H9 (cell line): ENCODE results near the gene TSNAX. TPM values are rescaled to one million over a fixed set of nuclear protein-coding genes. Genes with fewer than 3 reads are reported as not detected.

Experiments used
- DNase-seq: peaks from one replicate; pipeline ENCODE4 v3.0.0-alpha.2; 2017
- H2AFZ ChIP-seq: one replicate; pipeline ENCODE4 v1.6.1; 2013; ENCODE audit warnings: mild to moderate bottlenecking, low read length, control low read depth, moderate library complexity
- H2AK5ac ChIP-seq: 2 replicates; pipeline ENCODE4 v1.6.1; 2013; ENCODE audit warnings: low read length, control low read depth, mixed read lengths; ENCODE audit not compliant: insufficient read length
- H2BK120ac ChIP-seq: one replicate; pipeline ENCODE4 v1.6.1; 2013; ENCODE audit warnings: low read depth, mild to moderate bottlenecking, low read length, control low read depth, inconsistent platforms; ENCODE audit not compliant: poor library complexity, severe bottlenecking
- H2BK12ac ChIP-seq: 2 replicates; pipeline ENCODE4 v1.6.1; 2013; ENCODE audit warnings: low read length, control low read depth, mixed read lengths, low read depth; ENCODE audit not compliant: insufficient read length
- H2BK15ac ChIP-seq: 2 replicates; pipeline ENCODE4 v1.6.1; 2013; ENCODE audit warnings: low read depth, low read length, control low read depth
- H2BK20ac ChIP-seq: one replicate; pipeline ENCODE4 v1.6.1; 2013; ENCODE audit warnings: low read depth, mild to moderate bottlenecking, low read length, control low read depth, inconsistent platforms; ENCODE audit not compliant: poor library complexity, severe bottlenecking
- H2BK5ac ChIP-seq: 2 replicates; pipeline ENCODE4 v1.6.1; 2013; ENCODE audit warnings: low read length, control low read depth, mixed read lengths; ENCODE audit not compliant: insufficient read length
- H3K14ac ChIP-seq: 2 replicates; pipeline ENCODE4 v1.6.1; 2013; ENCODE audit warnings: low read length, control low read depth; ENCODE audit not compliant: insufficient read depth
- H3K18ac ChIP-seq: 2 replicates; pipeline ENCODE4 v1.6.1; 2013; ENCODE audit warnings: low read depth, mild to moderate bottlenecking, mixed read lengths, low read length, control low read depth; ENCODE audit not compliant: insufficient read length
- H3K23ac ChIP-seq: 2 replicates; pipeline ENCODE4 v1.6.1; 2013; ENCODE audit warnings: low read length, control low read depth, mixed read lengths, low read depth; ENCODE audit not compliant: insufficient read length
- H3K23me2 ChIP-seq: 2 replicates; pipeline ENCODE4 v1.6.1; 2013; ENCODE audit warnings: low read depth, mild to moderate bottlenecking, mixed read lengths, low read length, control low read depth; ENCODE audit not compliant: insufficient read length, poor library complexity, severe bottlenecking
- H3K27ac ChIP-seq: 2 replicates; pipeline ENCODE4 v1.5.1; 2013; ENCODE audit warnings: low read length, control low read depth, mixed read lengths, low read depth; ENCODE audit not compliant: insufficient read length
- H3K27me3 ChIP-seq: 2 replicates; pipeline ENCODE4 v1.6.1; 2013; ENCODE audit warnings: low read length, control low read depth, inconsistent platforms; ENCODE audit not compliant: insufficient read depth
- H3K4ac ChIP-seq: 2 replicates; pipeline ENCODE4 v1.6.1; 2013; ENCODE audit warnings: low read depth, mild to moderate bottlenecking, control low read depth, inconsistent platforms, low read length, moderate library complexity
- H3K4me1 ChIP-seq: 2 replicates; pipeline ENCODE4 v1.6.1; 2013; ENCODE audit warnings: low read length, control low read depth, inconsistent platforms; ENCODE audit not compliant: insufficient read depth
- H3K4me2 ChIP-seq: 2 replicates; pipeline ENCODE4 v1.6.1; 2013; ENCODE audit warnings: low read length, control low read depth, mixed read lengths; ENCODE audit not compliant: insufficient read length, insufficient read depth
- H3K56ac ChIP-seq: 2 replicates; pipeline ENCODE4 v1.6.1; 2013; ENCODE audit warnings: low read depth, mild to moderate bottlenecking, mixed read lengths, low read length, control low read depth; ENCODE audit not compliant: insufficient read length
- H3K79me1 ChIP-seq: 2 replicates; pipeline ENCODE4 v1.6.1; 2013; ENCODE audit warnings: low read depth, mild to moderate bottlenecking, moderate library complexity, low read length, control low read depth, inconsistent platforms; ENCODE audit not compliant: insufficient read depth, poor library complexity, severe bottlenecking
- H3K79me2 ChIP-seq: 2 replicates; pipeline ENCODE4 v1.6.1; 2013; ENCODE audit warnings: low read length, control low read depth, inconsistent platforms; ENCODE audit not compliant: insufficient read depth
- H3K9ac ChIP-seq: 2 replicates; pipeline ENCODE4 v1.6.1; 2013; ENCODE audit warnings: low read length, control low read depth, mixed read lengths; ENCODE audit not compliant: insufficient read length; ENCODE audit errors: extremely low read depth
- H3K9me3 ChIP-seq: one replicate; pipeline ENCODE4 v1.6.1; 2013; ENCODE audit warnings: low read depth, low read length, inconsistent platforms; ENCODE audit not compliant: control insufficient read depth
- H3T11ph ChIP-seq: one replicate; pipeline ENCODE4 v1.6.1; 2013; ENCODE audit warnings: mild to moderate bottlenecking, low read length, control low read depth, inconsistent platforms
- H4K20me1 ChIP-seq: one replicate; pipeline ENCODE4 v1.6.1; 2013; ENCODE audit not compliant: control insufficient read depth, insufficient read length, insufficient read depth
- H4K5ac ChIP-seq: 2 replicates; pipeline ENCODE4 v1.6.1; 2013; ENCODE audit warnings: low read depth, mild to moderate bottlenecking, mixed read lengths, low read length, control low read depth; ENCODE audit not compliant: insufficient read length
- H4K8ac ChIP-seq: replicated peaks from 2 replicates; pipeline ENCODE4 v1.6.1; 2013; ENCODE audit warnings: low read length, control low read depth, mixed read lengths, low read depth; ENCODE audit not compliant: insufficient read length
- H4K91ac ChIP-seq: 2 replicates; pipeline ENCODE4 v1.6.1; 2013; ENCODE audit warnings: low read depth, mild to moderate bottlenecking, moderate library complexity, mixed read lengths, low read length, control low read depth; ENCODE audit not compliant: insufficient read length
- H3K27ac Mint-ChIP-seq, 3 experiments: 2 replicates in 2 of 3; 3 replicates in 1 of 3; pipeline ENCODE4 v1.8.0; 2020 to 2021; ENCODE audit warnings: mixed read lengths in 3 of 3, mild to moderate bottlenecking in 1 of 3, moderate library complexity in 1 of 3
- H3K27me3 Mint-ChIP-seq: 2 replicates; pipeline ENCODE4 v1.8.0; 2021; ENCODE audit warnings: low read depth, mild to moderate bottlenecking, moderate library complexity, mixed read lengths
- H3K36me3 Mint-ChIP-seq, 3 experiments: 2 replicates in 2 of 3; 3 replicates in 1 of 3; pipeline ENCODE4 v1.8.0; 2020 to 2021; ENCODE audit warnings: low read depth in 3 of 3, mixed read lengths in 3 of 3; ENCODE audit not compliant: insufficient read depth in 1 of 3
- H3K4me1 Mint-ChIP-seq, 2 experiments: 2 replicates each; pipeline ENCODE4 v1.8.0; 2020; ENCODE audit warnings: mixed read lengths in 2 of 2
- H3K4me3 Mint-ChIP-seq, 2 experiments: 2 replicates in 1 of 2; 3 replicates in 1 of 2; pipeline ENCODE4 v1.8.0; 2020 to 2021; ENCODE audit warnings: mild to moderate bottlenecking in 2 of 2, mixed read lengths in 2 of 2, moderate library complexity in 1 of 2
- H3K9me3 Mint-ChIP-seq, 2 experiments: 2 replicates in 1 of 2; 3 replicates in 1 of 2; pipeline ENCODE4 v1.8.0; 2020; ENCODE audit warnings: mild to moderate bottlenecking in 2 of 2, mixed read lengths in 2 of 2, moderate library complexity in 1 of 2
- WGBS: extraction: QIAGEN DNeasy Blood & Tissue Kit; methylation state at CpG from one replicate; pipeline ENCODE4 v1.1.7; 2013; ENCODE audit warnings: missing lambda C conversion rate, low lambda C conversion rate, mixed read lengths; ENCODE audit not compliant: insufficient read length; ENCODE audit errors: extremely low coverage; 5-methylcytosine and 5-hydroxymethylcytosine counted together
- total RNA-seq: library from RNA; stranded (reverse); gene quantifications from 2 replicates; pipeline ENCODE4 v1.2.1, GENCODE V29; 2021
- TF ChIP-seq, protein P1 (sequence below): fragments of 200-600 bp; sonication (generic); conservative IDR thresholded peaks from 3 replicates; pipeline ENCODE4 v1.8.0; 2021; ENCODE audit warnings: antibody characterized with exemption, mild to moderate bottlenecking

Gene TSNAX
- total RNA-seq, 1 experiment from 2014 or later: 39.9 TPM

DNA sequence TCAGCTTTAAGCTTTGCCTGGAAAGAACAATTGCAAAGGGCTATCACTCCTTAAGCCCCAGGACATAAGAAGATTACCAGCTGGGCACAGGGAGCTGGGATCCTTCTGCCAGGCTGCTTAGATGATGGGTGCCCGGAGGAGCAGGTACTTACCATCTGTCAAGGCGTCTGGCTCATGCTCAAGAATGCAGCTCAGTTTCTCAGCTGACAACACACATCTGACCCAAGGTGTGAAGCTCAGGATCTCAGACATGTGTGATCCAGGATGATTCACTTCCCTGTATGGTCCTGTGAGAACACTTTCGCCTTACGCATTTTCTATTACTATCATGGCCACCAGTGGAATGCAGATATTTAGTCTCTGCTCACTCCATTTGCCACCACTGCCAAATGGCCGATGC lies 83.4 kb downstream of the TSNAX start:
- no peak overlapping the region for H3K4me3 Mint-ChIP-seq
- DNase-seq: no peak
- Histone ChIP-seq H2BK12ac (no peak overlapping the region), H3K27ac (no peak overlapping the region), H2BK5ac (no peak overlapping the region), H3K23ac (no peak overlapping the region), H4K5ac (no peak overlapping the region), H3K14ac (no peak overlapping the region), H2AK5ac (no peak overlapping the region), H2BK15ac (no peak overlapping the region), H3K56ac (no peak overlapping the region), H3K18ac (no peak overlapping the region), H3K4ac (no peak overlapping the region), H3K4me2 (no peak overlapping the region), H2BK120ac (no peak overlapping the region), H3K79me2 (no peaks in the 10 kb centered on the region), H4K91ac (no peak overlapping the region), H3K9me3 (no peaks in the 10 kb centered on the region), H2AFZ (no peak overlapping the region), H3K79me1 (no peaks in the 10 kb centered on the region), H3T11ph (no peak overlapping the region), H2BK20ac (no peak overlapping the region), H3K27me3 (no peaks in the 10 kb centered on the region), H4K20me1 (no peaks in the 10 kb centered on the region), H4K8ac (no peak overlapping the region), H3K4me1 (no peaks in the 10 kb centered on the region), H3K23me2 (no peaks in the 10 kb centered on the region), H3K9ac (no peak overlapping the region)
- H3K36me3 Mint-ChIP-seq: no peaks in the 10 kb centered on the region
- peaks cover 81% of the 10 kb centered on the region for H3K27me3 Mint-ChIP-seq
- H3K27ac Mint-ChIP-seq: no peak overlapping the region
- no peaks in the 10 kb centered on the region; a peak in 3 of 5 replicates for H3K9me3 Mint-ChIP-seq
- no peaks in the 10 kb centered on the region for H3K4me1 Mint-ChIP-seq
- TF ChIP-seq, protein P1, sequence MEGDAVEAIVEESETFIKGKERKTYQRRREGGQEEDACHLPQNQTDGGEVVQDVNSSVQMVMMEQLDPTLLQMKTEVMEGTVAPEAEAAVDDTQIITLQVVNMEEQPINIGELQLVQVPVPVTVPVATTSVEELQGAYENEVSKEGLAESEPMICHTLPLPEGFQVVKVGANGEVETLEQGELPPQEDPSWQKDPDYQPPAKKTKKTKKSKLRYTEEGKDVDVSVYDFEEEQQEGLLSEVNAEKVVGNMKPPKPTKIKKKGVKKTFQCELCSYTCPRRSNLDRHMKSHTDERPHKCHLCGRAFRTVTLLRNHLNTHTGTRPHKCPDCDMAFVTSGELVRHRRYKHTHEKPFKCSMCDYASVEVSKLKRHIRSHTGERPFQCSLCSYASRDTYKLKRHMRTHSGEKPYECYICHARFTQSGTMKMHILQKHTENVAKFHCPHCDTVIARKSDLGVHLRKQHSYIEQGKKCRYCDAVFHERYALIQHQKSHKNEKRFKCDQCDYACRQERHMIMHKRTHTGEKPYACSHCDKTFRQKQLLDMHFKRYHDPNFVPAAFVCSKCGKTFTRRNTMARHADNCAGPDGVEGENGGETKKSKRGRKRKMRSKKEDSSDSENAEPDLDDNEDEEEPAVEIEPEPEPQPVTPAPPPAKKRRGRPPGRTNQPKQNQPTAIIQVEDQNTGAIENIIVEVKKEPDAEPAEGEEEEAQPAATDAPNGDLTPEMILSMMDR: no peak
- no CpG with 5 or more reads among the region's 5 CpGs for WGBS
